GM23338 (cell line): ENCODE data around the gene ZNF438. TPM values are rescaled to one million over a fixed set of nuclear protein-coding genes. Genes with fewer than 3 reads are reported as not detected.

Source experiments
- ATAC-seq: fragments of 200-7000 bp; cut with Tn5 transposase; 3 replicates; pipeline ENCODE4 v1.9.1; 2020
- DNase-seq: peaks from one replicate; pipeline ENCODE4 v3.0.0-alpha.2; 2015; ENCODE audit warnings: low spot score
- H2AFZ ChIP-seq: fragments of 200-600 bp; sonication (generic); 2 replicates; pipeline ENCODE4 v1.8.0; 2016; ENCODE audit warnings: antibody characterized with exemption, mild to moderate bottlenecking, moderate library complexity
- H3F3A ChIP-seq: fragments of 200-600 bp; sonication (generic); replicated peaks from 2 replicates; pipeline ENCODE4 v1.8.0; 2017; ENCODE audit warnings: antibody characterized with exemption, mixed run types, low read depth
- H3K27ac ChIP-seq: fragments of 200-600 bp; sonication (generic); 2 replicates; pipeline ENCODE4 v1.6.1; 2016; ENCODE audit warnings: low read depth
- H3K27me3 ChIP-seq: fragments of 200-600 bp; sonication (generic); 2 replicates; pipeline ENCODE4 v1.8.0; 2016; ENCODE audit warnings: mild to moderate bottlenecking, mixed run types, moderate library complexity; ENCODE audit not compliant: insufficient read depth
- H3K36me3 ChIP-seq: fragments of 200-600 bp; sonication (generic); 2 replicates; pipeline ENCODE4 v1.8.0; 2016; ENCODE audit warnings: mild to moderate bottlenecking; ENCODE audit not compliant: insufficient read depth
- H3K4me1 ChIP-seq: fragments of 200-600 bp; sonication (generic); 2 replicates; pipeline ENCODE4 v1.8.0; 2016; ENCODE audit warnings: mild to moderate bottlenecking, moderate library complexity; ENCODE audit not compliant: insufficient read depth
- H3K4me2 ChIP-seq: fragments of 200-600 bp; sonication (generic); 2 replicates; pipeline ENCODE4 v1.7.1; 2017; ENCODE audit warnings: mixed run types
- H3K4me3 ChIP-seq: fragments of 200-600 bp; sonication (generic); 2 replicates; pipeline ENCODE4 v1.6.1; 2016; ENCODE audit warnings: mixed run types
- H3K79me2 ChIP-seq: fragments of 200-600 bp; sonication (generic); replicated peaks from 2 replicates; pipeline ENCODE4 v1.8.0; 2017; ENCODE audit warnings: mild to moderate bottlenecking; ENCODE audit not compliant: insufficient read depth
- H3K9me2 ChIP-seq: fragments of 200-600 bp; sonication (generic); 2 replicates; pipeline ENCODE4 v1.8.0; 2017; ENCODE audit not compliant: insufficient read depth
- H4K20me1 ChIP-seq: fragments of 200-600 bp; sonication (generic); replicated peaks from 2 replicates; pipeline ENCODE4 v1.8.0; 2017; ENCODE audit warnings: mild to moderate bottlenecking; ENCODE audit not compliant: insufficient read depth
- H3K27ac Mint-ChIP-seq: 2 replicates; pipeline ENCODE4 v1.8.0; 2020; ENCODE audit warnings: inconsistent platforms, mild to moderate bottlenecking, moderate library complexity, mixed read lengths
- H3K27me3 Mint-ChIP-seq: 3 replicates; pipeline ENCODE4 v1.8.0; 2022; ENCODE audit warnings: low read depth, mild to moderate bottlenecking, moderate library complexity, mixed read lengths, inconsistent platforms; ENCODE audit not compliant: insufficient read depth, poor library complexity
- H3K36me3 Mint-ChIP-seq: 3 replicates; pipeline ENCODE4 v1.8.0; 2021; ENCODE audit warnings: low read depth, mild to moderate bottlenecking, inconsistent platforms, moderate library complexity, mixed read lengths
- H3K4me1 Mint-ChIP-seq: 3 replicates; pipeline ENCODE4 v1.8.0; 2020; ENCODE audit warnings: mild to moderate bottlenecking, inconsistent platforms, mixed read lengths
- H3K4me3 Mint-ChIP-seq: 3 replicates; pipeline ENCODE4 v1.8.0; 2021; ENCODE audit warnings: moderate library complexity, mild to moderate bottlenecking, inconsistent platforms, mixed read lengths
- H3K9me3 Mint-ChIP-seq: 3 replicates; pipeline ENCODE4 v1.8.0; 2020; ENCODE audit warnings: moderate library complexity, mild to moderate bottlenecking, inconsistent platforms, mixed read lengths
- CREB1 ChIP-seq: fragments of 250-450 bp; sonication (Bioruptor Pico); IDR thresholded peaks from 2 replicates; pipeline ENCODE4 v1.5.0; 2020; ENCODE audit warnings: low read depth, mild to moderate bottlenecking, moderate library complexity
- CTCF ChIP-seq, 2 experiments: fragments of 200-600 bp in 1 of 2; sonication (generic) in 1 of 2; conservative IDR thresholded peaks; 2 replicates each; pipeline versions ENCODE4 v1.5.1 to v1.6.1; 2016 to 2017; ENCODE audit warnings: antibody characterized with exemption in 2 of 2, low read depth in 2 of 2, mild to moderate bottlenecking in 2 of 2, moderate library complexity in 1 of 2
- EZH2 ChIP-seq: fragments of 200-600 bp; sonication (generic); IDR thresholded peaks from one replicate; pipeline ENCODE4 v1.8.0; 2017; ENCODE audit warnings: antibody characterized with exemption, mild to moderate bottlenecking, low read depth; ENCODE audit not compliant: unreplicated experiment
- JUNB ChIP-seq: IDR thresholded peaks from one replicate; pipeline ENCODE4 v1.6.1; 2016; ENCODE audit warnings: antibody characterized with exemption; ENCODE audit not compliant: unreplicated experiment
- POLR2AphosphoS5 ChIP-seq: IDR thresholded peaks from 2 replicates; pipeline ENCODE4 v1.6.1; 2016; ENCODE audit warnings: antibody characterized with exemption, low read depth
- REST ChIP-seq: IDR thresholded peaks from one replicate; pipeline ENCODE4 v1.6.1; 2018; ENCODE audit warnings: antibody characterized with exemption; ENCODE audit not compliant: unreplicated experiment
- ZNF114 ChIP-seq: fragments of 250-450 bp; sonication (Bioruptor Pico); IDR thresholded peaks from 2 replicates; pipeline ENCODE4 v1.5.0; 2020; ENCODE audit warnings: mild to moderate bottlenecking, moderate library complexity
- ZNF462 ChIP-seq: fragments of 250-450 bp; sonication (Bioruptor Pico); IDR thresholded peaks from 2 replicates; pipeline ENCODE4 v1.5.0; 2020; ENCODE audit warnings: mild to moderate bottlenecking, moderate library complexity
- polyA plus RNA-seq: library from polyadenylated mRNA; unstranded; fragments of >200 nt; fragmentation: Nextera tagmentation; extraction: Ambion mirVana; gene quantifications from 2 replicates; pipeline ENCODE4 v1.2.1, GENCODE V29; 2016
- total RNA-seq: library from RNA; depleted of rRNA; stranded (reverse); fragments of >200 nt; shearing (Covaris generic); gene quantifications from 2 replicates; pipeline ENCODE4 v1.2.3, GENCODE V29; 2014
- TF ChIP-seq, protein P1 (sequence below): IDR thresholded peaks from 2 replicates; pipeline ENCODE4 v1.6.1; 2016; ENCODE audit warnings: antibody characterized with exemption

The ZNF438 gene
- total and polyA plus RNA-seq, 2 experiments from 2014 or later, result 0.91 to 0.94 TPM

GRCh38 chr10:30878920-30879319, 152.7 kb downstream of the ZNF438 start (continued):
- TF ChIP-seq CREB1 (CRISPR knock-in tag) (no peak), REST (no peak)

- no peaks in the 10 kb centered on the region for H3K27me3 ChIP-seq
- TF ChIP-seq ZNF114 (no peak), ZNF462 (no peak), EZH2 (no peak), POLR2AphosphoS5 (no peak), CTCF (conservative IDR thresholded peaks at IDR 0.05; ENCODE audit: low read depth in 2 of 2) (no peak), JUNB (no peak), REST (no peak)
- TF ChIP-seq, protein P1, sequence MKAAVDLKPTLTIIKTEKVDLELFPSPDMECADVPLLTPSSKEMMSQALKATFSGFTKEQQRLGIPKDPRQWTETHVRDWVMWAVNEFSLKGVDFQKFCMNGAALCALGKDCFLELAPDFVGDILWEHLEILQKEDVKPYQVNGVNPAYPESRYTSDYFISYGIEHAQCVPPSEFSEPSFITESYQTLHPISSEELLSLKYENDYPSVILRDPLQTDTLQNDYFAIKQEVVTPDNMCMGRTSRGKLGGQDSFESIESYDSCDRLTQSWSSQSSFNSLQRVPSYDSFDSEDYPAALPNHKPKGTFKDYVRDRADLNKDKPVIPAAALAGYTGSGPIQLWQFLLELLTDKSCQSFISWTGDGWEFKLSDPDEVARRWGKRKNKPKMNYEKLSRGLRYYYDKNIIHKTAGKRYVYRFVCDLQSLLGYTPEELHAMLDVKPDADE, result no peak
These were observed 154.6 kb downstream of the ZNF438 start for GRCh38 chr10:30877111-30877510.

More at GRCh38 chr10:30877111-30877510, 154.6 kb downstream of the ZNF438 start:
- H3K36me3 ChIP-seq, result no peaks in the 10 kb centered on the region
- H3K4me2 ChIP-seq, result no peak overlapping the region
- no peaks in the 10 kb centered on the region for H3K27me3 Mint-ChIP-seq
- H4K20me1 ChIP-seq, result no peaks in the 10 kb centered on the region
- H3K27ac Mint-ChIP-seq, result no peak overlapping the region
- H3K4me1 ChIP-seq, result no peaks in the 10 kb centered on the region
- H3F3A ChIP-seq, result no peaks in the 10 kb centered on the region
- H3K4me3 Mint-ChIP-seq, result no peak overlapping the region
- H3K27ac ChIP-seq, result no peak overlapping the region
- DNase-seq, result no peak
- H3K9me3 Mint-ChIP-seq, result peaks cover 3% of the 10 kb centered on the region; the same call in 1 of the 3 replicates
- H3K9me2 ChIP-seq, result no peaks in the 10 kb centered on the region
- H3K36me3 Mint-ChIP-seq, result no peaks in the 10 kb centered on the region
- H2AFZ ChIP-seq, result no peak overlapping the region
- no peak for ATAC-seq
- no peaks in the 10 kb centered on the region for H3K4me1 Mint-ChIP-seq
- H3K4me3 ChIP-seq, result no peak overlapping the region
- H3K79me2 ChIP-seq, result no peaks in the 10 kb centered on the region
